ACHN (cell line): ENCODE results near the gene SLC39A6.
A peak's percentile ranks its signal among the peaks of the same experiment; 100 is the strongest.
"Not testable (repeated sequence)": the region's sequence is repeated elsewhere in the genome, so short reads cannot be mapped to it uniquely, and the experiment has no call there.

Experiments
- DNase-seq: peaks from one replicate; pipeline ENCODE4 v3.0.0-alpha.2; 2015
- in situ Hi-C: cut with HindIII; loops from 2 replicates; pipeline ENCODE4 v1.10.0; 2017; ENCODE audit warnings: low sequenced_read_pairs, low pct_ligation_motif_present, low pct_unique_long_range_greater_than_20kb

SLC39A6 gene

DNA sequence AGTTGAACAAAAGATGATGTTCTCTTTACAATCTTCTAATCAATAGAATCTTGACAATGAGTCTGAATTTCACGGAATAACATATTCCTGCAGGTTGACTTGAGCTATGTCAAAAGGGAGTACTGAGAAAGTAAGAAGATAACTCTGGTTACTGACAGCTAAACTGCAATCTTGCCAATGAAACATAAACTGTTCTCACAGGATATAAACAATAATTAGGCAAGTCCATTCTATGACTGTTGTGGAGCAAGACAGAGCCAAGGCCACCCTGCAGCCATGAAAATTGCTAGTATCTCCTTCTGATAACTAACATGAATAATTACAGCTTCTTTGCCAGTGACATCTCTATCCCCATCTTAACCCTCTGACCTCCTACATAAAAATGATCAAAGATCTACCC, 55.5 kb downstream of the SLC39A6 start:
- in situ Hi-C loops: no loop called here
- DNase-seq: no peak

DNA sequence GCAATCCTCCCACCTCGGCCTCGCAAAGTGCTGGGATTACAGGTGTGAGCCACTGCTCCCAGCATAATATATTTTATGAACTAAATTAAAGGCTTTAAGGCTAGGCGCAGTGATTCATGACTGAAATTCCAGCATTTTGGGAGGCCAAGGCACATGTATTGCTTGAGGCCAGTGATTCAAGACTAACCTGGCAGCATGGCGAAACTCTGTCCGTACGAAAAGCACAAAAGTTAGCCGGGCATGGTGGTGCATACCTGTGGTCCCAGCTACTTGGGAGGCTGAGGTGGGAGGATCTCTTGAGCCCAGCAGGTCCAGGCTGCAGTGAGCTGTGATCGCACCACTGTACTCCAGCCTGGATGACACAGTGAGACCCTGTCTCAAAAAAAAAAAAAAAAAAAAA, 56.7 kb downstream of the SLC39A6 start:
- DNase-seq, in situ Hi-C loops: not testable (repeated sequence)

DNA sequence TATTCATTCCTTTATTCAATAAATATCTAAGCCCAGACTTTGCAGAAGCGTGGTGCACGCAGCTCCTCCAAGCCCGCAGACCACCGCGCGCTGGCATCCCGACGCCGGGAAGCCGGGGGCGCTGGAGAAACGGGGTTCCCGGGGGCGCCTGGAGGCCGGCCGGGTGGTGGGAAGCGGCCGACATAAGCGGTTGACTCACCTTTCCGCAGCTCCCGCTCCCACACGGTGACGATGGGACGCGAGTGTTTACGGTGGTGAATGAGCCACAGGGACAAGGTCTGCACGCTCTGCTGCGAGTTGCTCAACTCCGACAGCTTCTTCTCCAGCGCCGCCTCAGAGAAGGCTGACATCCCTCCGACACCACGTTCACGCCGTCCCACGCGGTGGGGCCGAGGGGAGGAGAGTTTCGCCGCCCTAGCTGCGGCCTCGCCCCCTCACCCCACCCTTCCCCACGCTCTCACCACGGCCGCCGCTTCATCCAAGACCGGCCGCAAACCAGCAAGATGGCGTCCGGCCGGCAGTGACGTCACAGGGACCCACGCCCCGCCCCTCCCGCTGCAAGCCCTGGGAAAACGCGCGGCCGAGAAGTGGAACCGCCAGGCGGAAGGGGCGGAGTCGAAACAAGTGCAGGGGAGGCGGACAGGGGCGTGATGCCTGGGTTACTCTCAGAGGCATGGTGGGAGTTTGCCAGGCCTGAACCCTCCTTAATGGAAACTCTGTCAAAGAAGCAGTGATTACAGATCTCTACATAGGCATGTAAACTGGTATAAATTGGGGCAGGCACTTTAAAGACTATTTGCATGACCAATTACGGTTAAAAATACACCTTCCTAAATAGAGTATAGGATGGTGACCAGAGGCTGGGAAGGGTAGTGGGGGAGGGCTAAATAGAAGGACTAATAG, 61.8 kb downstream of the SLC39A6 start, which contains the start of gene RPRD1A:
TSS of gene RPRD1A (minus strand) at position 505 of the 903 bp plus-strand sequence. CDS start at position 350, 155 bp downstream.
- in situ Hi-C loops: no loop called here

DNA sequence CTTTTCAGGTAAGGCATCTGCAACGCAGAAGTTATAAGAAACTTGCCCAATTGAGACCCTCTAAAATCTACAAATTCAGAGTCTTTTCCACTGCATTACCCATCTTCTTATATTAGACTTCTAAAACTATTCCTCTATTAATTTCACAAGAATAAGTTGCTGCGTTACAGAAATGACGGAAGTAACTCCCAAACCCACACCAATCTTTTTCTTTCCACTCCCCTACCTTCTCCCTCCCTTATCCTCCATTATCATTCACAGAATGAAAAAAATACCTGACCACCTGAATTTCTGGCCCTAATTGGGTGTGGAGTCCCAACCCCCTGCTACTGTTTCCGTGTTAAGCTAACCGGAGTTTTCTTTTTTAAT, 62.5 kb downstream of the SLC39A6 start:
- in situ Hi-C loops: no loop called here
- peak; percentile 11 for DNase-seq

More for the DNA sequence above, 61.8 kb downstream of the SLC39A6 start, which contains the start of gene RPRD1A:
- peak; percentile 91 for DNase-seq

DNA sequence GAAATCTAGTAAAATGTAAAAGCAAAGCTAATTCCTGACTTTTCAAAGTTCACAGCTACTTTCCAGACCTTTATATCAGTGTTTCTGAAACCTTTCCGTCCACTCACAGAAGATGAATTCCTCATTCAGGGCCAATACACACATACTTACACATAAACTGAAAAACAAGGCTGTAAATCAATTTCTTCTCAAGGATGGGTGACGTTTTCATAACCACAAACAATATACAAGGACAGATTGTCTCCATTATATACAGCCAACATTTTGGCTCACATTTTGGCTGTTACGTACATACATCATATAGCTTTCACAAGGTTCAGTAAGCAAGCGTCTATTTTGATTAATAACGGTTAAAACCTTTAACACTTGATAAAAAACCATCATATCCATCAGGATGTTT, 63.1 kb downstream of the SLC39A6 start:
- in situ Hi-C loops: no loop called here

DNA sequence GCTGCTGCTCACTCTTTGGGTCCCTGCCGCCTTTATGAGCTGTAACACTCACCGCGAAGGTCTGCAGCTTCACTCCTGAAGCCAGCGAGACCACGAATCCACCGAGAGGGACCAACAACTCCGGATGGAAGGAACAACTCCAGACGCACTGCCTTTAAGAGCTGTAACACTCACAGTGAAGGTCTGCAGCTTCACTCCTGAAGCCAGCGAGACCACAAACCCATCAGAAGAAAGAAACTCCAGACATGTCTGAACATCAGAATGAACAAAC, 64.4 kb downstream of the SLC39A6 start:
- DNase-seq, in situ Hi-C loops: not testable (repeated sequence)

More for the DNA sequence above, 63.1 kb downstream of the SLC39A6 start:
- no peak for DNase-seq

DNA sequence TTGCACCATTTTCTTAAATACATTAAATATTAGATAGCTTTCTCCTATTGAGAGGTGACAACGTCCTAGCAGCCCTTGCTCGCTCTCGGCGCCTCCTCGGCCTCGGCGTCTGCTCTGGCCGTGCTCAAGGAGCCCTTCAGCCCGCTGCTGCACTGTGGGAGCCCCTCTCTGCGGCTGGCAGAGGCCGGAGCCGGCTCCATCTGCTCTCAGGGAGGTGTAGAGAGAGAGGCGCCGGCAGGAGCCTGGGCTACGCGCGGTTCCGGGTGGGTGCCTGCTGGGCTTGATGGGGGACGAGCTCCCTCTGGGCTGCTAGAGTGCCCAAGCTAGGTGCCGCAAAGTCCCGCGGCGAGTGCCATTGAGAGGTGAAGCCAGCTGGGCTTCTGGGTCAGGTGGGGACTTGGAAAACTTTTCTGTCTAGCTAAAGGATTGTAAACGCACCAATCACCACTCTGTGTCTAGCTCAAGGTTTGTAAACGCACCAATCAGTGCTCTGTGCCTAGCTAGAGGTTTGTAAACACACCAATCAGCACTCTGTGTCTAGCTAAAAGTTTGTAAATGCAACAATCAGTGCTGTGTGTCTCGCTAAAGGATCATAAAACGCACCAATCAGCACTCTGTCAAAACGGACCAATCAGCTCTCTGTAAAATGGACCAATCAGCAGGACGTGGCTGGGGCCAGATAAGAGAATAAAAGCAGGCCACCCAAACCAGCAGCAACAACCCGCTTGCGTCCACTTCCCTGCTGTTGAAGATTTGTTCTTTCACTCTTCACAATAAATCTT, 64.9 kb downstream of the SLC39A6 start:
- in situ Hi-C loops: no loop called here
- DNase-seq: no peak

DNA sequence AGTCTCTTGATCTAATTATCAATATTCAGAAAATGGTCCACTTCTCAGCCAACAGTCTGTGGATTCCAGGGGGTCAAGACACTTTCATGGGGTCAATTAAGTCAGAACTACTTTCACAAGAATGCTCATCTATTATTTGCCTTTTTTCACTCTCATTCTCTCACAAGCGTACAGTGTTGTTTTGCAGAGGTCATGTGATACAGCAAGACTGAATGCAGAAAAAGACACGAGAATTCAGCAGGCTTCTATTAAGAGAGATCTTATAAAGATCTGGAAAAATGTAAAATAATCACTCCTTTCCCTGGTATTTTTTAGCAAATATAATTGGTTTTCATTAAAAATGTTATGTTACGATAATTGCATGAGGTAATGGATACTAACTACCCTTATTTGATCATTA, 70.5 kb downstream of the SLC39A6 start:
- in situ Hi-C loops: no loop called here
- DNase-seq: no peak
